HG02943 (cell line): ENCODE measurements around the gene SLC14A1.

Experiments used
- ATAC-seq: cut with Tn5 transposase; IDR thresholded peaks from one replicate; pipeline ENCODE4 v1.9.1; 2021; ENCODE audit warnings: mild to moderate bottlenecking, low read depth, moderate library complexity; ENCODE audit not compliant: unreplicated experiment

Gene SLC14A1

DNA sequence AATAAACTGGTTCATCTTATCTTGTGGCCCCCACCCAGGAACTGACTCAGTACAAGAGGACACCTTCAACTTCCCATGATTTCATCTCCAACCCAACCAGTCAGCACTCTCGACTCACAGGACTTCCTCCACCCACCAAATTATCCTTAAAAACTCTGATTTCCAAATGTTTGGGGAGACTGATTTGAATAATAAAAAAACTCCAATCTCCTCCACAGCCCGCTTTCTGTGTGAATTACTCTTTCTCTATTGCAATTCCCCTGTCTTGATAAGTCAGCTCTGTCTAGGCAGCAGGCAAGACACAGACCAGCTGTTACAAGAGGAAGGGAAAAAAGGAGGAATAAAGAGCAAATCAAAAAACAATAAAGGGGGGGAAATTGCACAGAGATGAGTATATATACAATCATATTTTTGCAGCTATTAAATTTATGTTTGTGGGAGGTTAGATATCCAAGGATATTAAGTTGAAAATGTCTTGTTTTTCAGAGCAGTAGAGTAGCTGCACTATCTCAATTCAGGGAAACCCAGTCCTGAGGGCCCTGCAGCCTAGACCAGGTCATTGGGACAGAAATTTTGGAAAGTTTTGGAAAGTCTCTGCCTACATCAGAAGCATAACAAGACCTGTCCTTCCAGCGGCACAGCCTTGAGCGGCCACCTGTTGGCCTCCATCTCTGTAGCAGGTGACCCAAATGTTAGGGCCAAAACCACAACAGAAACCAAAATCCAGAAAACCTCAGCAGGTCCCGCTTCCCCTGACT is 68.7 kb downstream of the SLC14A1 start:
- no peak for ATAC-seq

DNA sequence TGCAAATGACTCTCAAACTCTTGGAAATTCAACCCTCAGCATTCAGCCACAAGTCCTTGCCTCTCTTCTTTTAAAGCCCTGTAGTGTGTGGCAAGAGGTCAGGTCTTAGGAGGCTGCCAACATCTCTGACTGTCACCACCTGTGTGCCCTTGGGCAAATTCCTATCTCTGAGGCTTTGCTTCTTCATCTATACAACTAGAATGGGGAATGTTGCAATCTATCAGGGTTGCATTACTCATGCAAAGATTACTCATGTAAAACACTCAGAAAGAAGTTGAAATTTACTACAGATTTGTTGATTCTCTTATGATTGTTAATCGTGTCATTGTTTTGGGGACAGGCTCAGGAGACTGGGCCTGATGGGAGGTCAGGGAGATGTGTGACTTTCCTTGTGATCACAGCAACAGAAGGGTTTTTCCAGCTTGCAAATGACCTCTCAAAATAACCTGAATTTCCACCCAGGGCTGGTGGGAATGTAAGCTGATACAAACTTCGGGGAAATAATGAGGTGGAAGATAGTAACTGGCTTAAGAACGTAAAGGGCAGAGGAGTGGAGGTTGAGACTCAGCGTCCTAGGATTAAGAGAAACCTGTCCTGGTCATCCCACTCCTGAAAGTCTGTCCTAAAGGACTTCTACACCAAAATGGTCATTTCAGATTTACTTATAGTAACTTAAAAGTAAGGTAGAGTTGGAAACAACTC is 69.4 kb downstream of the SLC14A1 start:
- ATAC-seq: no peak

- ATAC-seq: no peak
These were observed 77.5 kb downstream of the SLC14A1 start for GRCh38 chr18:45801416-45802004.
